Activated naive CD4-positive, alpha-beta T cell treated with Interleukin-2 at 50 U/mL for 16 hours (primary cell): ENCODE measurements around the gene STAP1.

Source experiments
- DNase-seq: peaks from one replicate; pipeline ENCODE4 v3.0.0-alpha.2; 2020

Gene STAP1

DNA sequence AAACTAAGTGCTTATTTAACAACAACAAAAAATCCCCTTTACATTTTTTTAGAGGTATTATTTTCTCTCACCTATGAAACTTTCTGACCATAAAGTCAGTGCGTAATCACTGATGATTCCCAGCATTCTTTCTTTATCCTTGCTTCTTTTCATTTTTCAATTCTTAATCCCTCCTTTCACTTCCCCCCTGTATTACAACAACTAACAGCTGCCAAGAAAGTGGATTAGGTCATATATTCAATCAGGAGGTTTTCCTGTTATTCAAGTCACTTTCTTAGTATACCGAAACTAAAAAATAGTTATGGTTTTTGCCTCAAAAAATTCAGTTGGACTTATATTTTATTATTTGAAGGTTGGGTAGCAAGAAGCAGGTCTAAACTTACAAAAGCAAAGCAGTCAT lies 2.1 kb upstream of the STAP1 start:
- no peak for DNase-seq

GRCh38 chr4:67565284-67565683 lies 6.8 kb downstream of the STAP1 start:
- no peak for DNase-seq

DNA sequence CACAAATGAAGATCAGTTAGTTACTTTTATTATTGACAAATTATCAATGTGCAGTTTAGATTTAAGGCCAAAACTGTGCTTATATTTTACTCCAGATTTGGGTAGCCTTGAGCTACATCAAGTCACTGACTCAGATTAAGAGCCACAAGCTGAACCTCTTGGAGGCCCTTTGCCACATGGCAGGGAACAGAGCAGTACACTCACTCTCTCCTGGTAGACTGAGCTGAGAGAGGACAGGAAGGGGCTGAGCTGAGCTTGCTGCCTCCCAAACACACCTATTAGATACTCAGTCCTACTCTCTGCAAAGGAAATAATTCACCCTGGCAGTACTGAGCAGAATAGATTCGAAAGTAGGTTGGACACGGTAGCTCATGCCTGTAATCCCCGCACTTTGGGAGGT lies 7.8 kb downstream of the STAP1 start:
- DNase-seq: no peak

DNA sequence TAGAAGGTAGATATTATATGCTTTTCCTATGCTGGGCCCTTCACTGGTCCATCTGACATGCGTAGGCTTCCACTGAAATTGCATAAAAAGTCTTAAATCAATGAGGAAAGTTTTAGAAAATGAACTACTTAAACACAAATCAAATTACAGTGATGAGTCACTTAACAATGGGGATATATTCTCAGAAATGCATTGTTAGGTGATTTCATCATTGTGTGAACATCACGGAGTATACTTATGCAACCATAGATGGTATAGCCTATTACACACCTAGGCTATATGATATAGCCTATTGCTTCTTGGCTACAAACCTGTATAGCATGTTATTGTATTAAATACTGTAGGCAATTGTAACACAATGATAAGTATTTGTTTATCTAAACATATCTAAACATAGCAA lies 10.3 kb downstream of the STAP1 start:
- no peak for DNase-seq

GRCh38 chr4:67570537-67570936 lies 12.0 kb downstream of the STAP1 start:
- DNase-seq: no peak

GRCh38 chr4:67571975-67572374 lies 13.4 kb downstream of the STAP1 start:
- DNase-seq: no peak

GRCh38 chr4:67573193-67573592 lies 14.7 kb downstream of the STAP1 start:
- no peak for DNase-seq

DNA sequence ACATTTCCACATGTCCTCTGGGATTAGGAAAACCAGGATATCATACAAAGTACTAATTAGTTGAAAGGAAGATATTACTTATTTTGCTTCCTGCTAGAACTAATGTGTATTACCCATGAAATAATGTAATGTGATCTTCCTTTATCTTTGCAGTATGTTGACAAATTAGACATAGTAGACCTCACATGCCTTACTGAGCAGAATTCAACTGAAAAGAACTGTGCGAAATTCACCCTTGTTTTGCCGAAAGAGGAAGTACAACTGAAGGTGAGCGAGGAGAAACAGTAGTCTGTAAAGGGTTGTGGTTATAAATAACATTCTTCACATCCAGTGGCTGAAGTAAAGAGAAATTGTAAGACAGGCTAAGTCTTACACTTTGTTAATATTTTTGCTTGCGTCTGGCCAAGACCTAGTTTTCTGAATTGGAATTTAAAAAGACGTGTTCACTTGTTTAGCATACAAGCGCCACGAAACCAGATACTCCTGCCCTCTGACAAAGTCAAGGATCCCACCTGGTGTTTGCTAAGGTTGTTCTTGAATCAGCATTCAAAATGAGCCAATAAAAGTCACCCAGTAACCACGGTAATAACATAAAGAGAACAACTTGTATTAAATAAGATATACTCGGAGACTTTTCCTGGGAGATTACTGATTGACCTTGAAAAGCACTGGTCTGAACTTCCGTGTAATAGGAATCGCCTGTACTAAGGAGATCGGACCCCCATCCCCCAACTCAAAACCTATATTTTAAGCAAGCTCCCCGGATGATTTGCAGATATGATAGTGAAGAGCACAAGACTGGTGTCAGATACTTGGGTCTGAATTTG lies 16.9 kb downstream of the STAP1 start:
- no peak for DNase-seq

GRCh38 chr4:67576059-67576466 lies 17.5 kb downstream of the STAP1 start:
- DNase-seq: no peak

- no peak for DNase-seq
These were observed 18.0 kb downstream of the STAP1 start for GRCh38 chr4:67576538-67576937.

DNA sequence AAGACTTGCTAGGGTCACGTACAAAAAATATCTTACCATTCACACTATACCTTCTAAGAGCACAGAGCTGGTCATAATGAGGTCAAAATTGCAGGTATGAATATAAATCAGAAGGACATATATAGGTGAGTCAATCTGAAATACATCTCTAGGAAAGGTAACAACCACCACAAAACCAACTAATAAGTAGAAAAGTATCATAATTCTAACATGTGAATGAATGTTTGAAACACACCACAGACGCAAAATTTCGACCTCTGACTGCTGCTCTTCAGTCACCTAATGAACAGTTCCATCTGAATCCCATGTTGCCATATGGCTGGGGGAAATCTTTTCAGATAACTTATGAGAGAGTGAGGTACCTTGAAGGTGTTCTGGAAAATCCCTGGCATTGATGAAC lies 22.1 kb downstream of the STAP1 start:
- DNase-seq: no peak

DNA sequence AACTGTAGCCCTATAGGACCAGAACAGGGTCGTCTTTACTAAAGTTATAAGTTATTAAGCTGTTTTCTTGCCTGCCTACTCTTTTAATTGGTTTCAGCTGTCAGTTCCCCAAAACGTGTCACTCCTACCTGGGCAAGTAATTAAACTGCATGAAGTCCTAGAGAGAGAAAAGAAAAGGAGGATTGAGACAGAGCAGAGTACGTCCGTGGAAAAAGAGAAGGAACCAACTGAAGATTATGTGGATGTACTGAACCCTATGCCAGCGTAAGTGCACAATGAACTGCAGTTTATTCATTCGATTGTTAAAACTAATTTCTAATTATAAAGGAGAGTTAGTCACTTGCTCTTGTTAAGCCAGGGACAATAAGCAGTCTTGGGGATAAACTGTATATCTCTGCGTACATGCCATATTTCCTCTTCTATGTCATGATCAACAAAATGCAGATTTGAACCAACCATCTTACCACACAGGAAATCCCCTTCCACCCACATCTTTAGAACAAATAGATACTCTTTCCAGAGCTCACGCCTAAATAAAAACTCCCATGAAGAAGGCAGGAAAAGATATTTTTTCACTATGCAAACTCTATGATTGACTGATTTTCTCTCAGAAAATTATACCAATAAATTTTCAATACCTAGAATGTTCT lies 22.8 kb downstream of the STAP1 start:
- DNase-seq: no peak

GRCh38 chr4:67581913-67582312 lies 23.4 kb downstream of the STAP1 start:
- no peak for DNase-seq

DNA sequence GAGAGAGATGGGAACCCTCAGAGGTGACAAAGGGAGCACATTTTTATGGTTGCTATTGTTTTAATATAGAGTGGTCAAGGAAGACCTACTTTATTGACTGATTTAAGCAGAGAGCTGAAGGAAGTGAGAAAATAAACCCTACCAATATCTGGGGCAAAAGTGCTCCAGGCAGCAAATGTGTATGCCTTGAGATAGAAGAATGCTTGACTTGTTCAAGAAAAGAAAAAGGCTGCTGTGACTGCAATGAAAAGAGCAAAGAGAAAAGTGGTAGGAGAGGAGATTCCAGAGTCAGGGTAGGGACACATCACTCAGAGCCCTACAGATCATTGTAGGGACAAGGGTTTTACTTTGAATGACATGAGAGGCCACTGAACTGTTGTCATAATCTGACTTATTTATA lies 26.0 kb downstream of the STAP1 start:
- no peak for DNase-seq

- no peak for DNase-seq
These were observed 28.6 kb downstream of the STAP1 start for GRCh38 chr4:67587156-67587555.

GRCh38 chr4:67593741-67594175 lies 35.2 kb downstream of the STAP1 start:
- DNase-seq: no peak

DNA sequence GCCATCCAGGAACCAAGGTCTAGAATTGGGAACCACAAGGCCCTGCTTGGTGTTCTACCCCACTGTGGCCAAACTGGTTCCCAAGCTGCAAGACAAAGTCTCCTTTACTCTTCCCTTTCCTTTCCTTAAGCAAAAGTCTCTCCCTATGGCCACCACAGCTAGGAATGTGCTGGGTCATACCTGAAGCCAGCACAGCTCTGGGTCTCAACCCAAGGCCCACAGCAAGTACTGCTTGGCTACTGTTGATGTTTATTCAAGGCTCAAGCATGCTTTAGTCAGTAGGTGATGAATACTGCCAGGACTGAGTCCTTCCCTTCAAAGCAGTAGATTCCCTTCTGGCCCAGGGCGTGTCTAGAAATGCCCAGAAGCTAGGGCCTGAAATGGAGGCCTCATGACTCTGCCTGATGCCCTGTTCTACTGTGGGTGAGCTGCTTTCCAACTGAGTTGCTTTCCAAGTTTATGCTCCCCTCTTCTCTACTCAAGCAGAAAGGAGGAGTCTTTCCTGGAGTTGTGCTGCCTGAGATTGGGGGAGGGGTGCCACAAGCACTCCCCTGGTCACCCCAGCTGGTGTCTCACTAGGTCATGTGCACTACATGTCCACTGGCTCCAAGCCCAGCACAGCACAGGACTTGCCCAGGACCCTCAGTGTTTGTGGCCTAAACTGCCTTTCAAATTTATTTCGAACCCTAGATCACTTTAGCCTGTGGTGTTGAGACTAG lies 44.9 kb downstream of the STAP1 start:
- DNase-seq: no peak

GRCh38 chr4:67604029-67604381 lies 45.5 kb downstream of the STAP1 start:
- DNase-seq: no peak

DNA sequence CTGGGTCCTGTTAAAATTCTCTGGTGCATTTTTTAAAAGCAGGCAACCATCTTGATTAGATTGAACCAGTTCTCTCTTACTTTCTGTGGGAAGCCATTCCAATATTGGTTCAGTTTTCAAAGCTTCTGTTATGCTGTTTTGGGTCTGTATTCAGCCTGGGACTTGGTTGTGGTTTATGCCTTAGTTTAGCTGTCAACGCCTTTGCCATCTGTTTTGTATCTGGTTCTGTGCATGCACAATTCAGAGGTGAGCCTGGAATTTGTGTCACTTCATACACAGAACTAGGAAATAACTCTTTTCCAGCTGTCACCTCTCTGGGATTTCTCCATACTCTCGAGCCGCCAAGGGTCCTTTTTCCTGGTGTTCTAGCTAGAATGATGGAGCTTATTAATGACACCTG lies 46.2 kb downstream of the STAP1 start:
- no peak for DNase-seq

GRCh38 chr4:67608027-67608426 lies 49.5 kb downstream of the STAP1 start:
- DNase-seq: no peak

DNA sequence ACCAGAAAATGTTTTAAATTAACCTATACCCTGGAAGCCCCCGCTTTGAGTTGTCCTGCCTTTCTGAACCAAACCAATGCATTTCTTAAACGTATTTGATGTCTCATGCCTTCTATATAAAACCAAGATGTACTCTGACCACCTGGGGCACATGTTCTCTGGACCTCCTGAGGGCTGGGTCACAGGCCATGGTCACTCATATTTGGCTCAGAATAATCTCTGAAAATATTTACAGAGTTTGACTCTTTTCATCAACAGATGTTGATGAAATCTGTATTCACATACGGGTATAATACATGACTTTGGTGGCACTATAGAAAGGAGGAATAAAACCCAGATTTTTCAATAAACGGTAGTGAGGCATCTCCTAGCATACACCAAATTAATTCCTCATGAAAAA lies 55.7 kb downstream of the STAP1 start:
- DNase-seq: no peak

DNA sequence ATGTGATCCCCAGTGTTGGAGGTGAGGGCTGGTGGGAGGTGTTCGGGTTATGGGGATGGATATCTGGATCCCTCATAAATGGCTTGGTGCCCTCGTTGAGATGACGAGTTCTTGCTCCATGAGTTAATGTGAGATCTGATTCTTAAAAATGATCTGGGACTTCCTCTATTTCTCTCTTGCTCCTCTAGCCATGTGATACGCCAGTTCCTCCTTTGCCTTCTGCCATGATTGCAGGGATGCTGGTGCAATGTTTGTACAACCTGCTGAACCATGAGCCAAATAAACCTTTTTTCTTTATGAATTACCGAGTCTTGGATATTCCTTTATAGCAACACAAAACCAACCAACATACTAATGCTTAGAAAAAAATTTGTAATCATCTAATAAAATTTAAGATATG lies 56.6 kb downstream of the STAP1 start:
- DNase-seq: no peak

GRCh38 chr4:67616478-67616877 lies 58.0 kb downstream of the STAP1 start:
- DNase-seq: no peak

GRCh38 chr4:67624939-67625338 lies 66.4 kb downstream of the STAP1 start:
- no peak for DNase-seq
